Measurements from ENCODE around the gene INVS. TPM values are rescaled to one million over a fixed set of nuclear protein-coding genes. Genes with fewer than 3 reads are reported as not detected.
A peak's percentile ranks its signal among the peaks of the same experiment; 100 is the strongest.

The INVS gene
- total RNA-seq, 3 donors from 2014 or later (not counting 1 experiment from before 2014, with no cell fraction given) = 24.5 to 30.6 (median 27.4) TPM

DNA sequence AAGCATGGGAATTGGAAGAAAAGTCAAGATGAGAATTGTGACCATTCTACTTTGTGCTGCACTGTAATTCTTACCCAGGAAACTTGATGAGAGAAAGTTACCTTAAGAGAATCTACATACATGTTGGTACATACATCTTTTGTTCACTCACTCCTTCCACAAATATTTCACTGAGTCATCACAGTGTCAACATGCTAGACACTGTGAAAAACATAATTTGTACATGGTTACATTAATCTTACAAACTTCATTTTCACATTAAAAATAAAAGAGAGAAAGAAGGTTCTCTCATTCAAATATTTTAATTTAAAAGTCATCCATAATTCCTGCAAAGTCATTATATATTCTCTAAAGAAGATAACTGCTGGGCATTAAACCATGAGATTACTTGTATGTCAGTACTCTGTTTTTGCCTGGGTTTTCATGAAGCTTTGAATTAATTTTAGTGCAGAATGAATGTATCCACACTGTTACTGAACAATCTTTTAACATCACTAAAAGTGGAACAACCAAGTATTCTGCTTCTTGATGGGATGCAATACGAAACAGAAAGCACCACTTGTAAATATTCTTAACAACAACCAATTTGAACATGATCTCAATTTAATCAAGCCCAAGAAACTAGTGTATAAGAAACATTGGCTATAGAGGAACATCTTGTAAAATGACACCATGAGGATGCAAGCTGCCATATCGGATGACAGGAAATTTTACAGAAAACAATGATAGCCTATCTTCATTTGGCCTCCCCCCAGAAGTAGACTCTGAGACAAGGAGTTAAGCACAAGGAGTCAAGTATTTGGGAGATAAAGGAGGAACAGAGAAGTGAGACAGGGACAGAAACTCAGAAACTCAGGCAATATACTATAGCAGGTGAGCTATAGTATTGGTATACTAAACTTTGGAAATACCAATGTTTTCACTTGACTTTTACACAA, 28.7 kb upstream of the INVS start:
- no peak for DNase-seq
- H3K27ac Mint-ChIP-seq = peak overlapping the region; percentile 43 to 75
- H3K4me3 Mint-ChIP-seq = no peak overlapping the region
- no peaks in the 10 kb centered on the region for H3K36me3 Mint-ChIP-seq
- Histone ChIP-seq H3K4me1 (ENCODE audit: control insufficient read depth, insufficient read depth, low read length) (no peaks in the 10 kb centered on the region), H3K9me3 (ENCODE audit: control insufficient read depth, insufficient read depth, low read length) (no peaks in the 10 kb centered on the region), H3K4me3 (ENCODE audit: low read length) (no peak overlapping the region), H3K36me3 (ENCODE audit: control insufficient read depth, insufficient read depth, low read length) (no peaks in the 10 kb centered on the region), H3K27ac (ENCODE audit: low read length) (no peak overlapping the region), H3K27me3 (ENCODE audit: control insufficient read depth, insufficient read depth, low read length) (no peaks in the 10 kb centered on the region)
- intact Hi-C loops (cut with micrococcal nuclease) = no loop called here
- TF ChIP-seq, protein P1, sequence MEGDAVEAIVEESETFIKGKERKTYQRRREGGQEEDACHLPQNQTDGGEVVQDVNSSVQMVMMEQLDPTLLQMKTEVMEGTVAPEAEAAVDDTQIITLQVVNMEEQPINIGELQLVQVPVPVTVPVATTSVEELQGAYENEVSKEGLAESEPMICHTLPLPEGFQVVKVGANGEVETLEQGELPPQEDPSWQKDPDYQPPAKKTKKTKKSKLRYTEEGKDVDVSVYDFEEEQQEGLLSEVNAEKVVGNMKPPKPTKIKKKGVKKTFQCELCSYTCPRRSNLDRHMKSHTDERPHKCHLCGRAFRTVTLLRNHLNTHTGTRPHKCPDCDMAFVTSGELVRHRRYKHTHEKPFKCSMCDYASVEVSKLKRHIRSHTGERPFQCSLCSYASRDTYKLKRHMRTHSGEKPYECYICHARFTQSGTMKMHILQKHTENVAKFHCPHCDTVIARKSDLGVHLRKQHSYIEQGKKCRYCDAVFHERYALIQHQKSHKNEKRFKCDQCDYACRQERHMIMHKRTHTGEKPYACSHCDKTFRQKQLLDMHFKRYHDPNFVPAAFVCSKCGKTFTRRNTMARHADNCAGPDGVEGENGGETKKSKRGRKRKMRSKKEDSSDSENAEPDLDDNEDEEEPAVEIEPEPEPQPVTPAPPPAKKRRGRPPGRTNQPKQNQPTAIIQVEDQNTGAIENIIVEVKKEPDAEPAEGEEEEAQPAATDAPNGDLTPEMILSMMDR (IDR thresholded peaks at IDR 0.05) = no peak
- 100% methylated on average over 2 of the region's 2 CpGs for WGBS (ENCODE audit: insufficient coverage)
- H3K4me1 Mint-ChIP-seq = peaks cover 34 to 61% of the 10 kb centered on the region in 2 donors
- no peak for ATAC-seq
- H3K9me3 Mint-ChIP-seq = no peaks in the 10 kb centered on the region
- H3K27me3 Mint-ChIP-seq (ENCODE audit: low read depth in 2 of 2) = no peaks in the 10 kb centered on the region

DNA sequence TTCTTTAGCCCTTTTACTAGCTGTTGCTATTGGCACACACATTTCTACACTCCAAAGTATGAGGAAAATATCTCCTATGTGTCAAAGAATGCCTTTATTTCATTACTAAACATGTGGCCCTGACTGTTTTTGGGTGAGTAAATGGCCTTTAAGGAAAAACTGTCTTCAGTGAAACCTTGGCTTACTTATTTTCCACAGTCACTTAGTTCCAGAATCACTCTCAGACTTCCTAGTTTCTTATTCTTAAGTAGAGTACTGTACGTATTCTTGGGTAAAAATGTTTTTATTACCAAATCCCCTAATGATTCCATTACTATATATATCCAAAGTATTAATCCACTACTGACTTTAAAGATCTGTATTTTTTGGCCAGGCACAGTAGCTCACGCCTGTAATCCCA, 27.8 kb upstream of the INVS start:
- ATAC-seq (no peak), DNase-seq (no peak)
- TF ChIP-seq, protein P1 (IDR thresholded peaks at IDR 0.05) = no peak
- no peak overlapping the region for H3K4me3 Mint-ChIP-seq
- no peaks in the 10 kb centered on the region for H3K27me3 Mint-ChIP-seq (ENCODE audit: low read depth in 2 of 2)
- H3K9me3 ChIP-seq (ENCODE audit: control insufficient read depth, insufficient read depth, low read length) = no peaks in the 10 kb centered on the region
- H3K36me3 ChIP-seq (ENCODE audit: control insufficient read depth, insufficient read depth, low read length) = no peaks in the 10 kb centered on the region
- 100% methylated on average over 1 of the region's 2 CpGs for WGBS (ENCODE audit: insufficient coverage)
- H3K4me1 Mint-ChIP-seq = peaks cover 34 to 56% of the 10 kb centered on the region in 2 donors
- H3K27ac Mint-ChIP-seq = no peak overlapping the region
- peaks cover 2% of the 10 kb centered on the region for H3K4me1 ChIP-seq (ENCODE audit: control insufficient read depth, insufficient read depth, low read length)
- intact Hi-C loops (cut with micrococcal nuclease) = no loop called here
- H3K36me3 Mint-ChIP-seq = no peaks in the 10 kb centered on the region
- H3K4me3 ChIP-seq (ENCODE audit: low read length) = no peak overlapping the region
- H3K27ac ChIP-seq (ENCODE audit: low read length) = no peak overlapping the region
- H3K9me3 Mint-ChIP-seq = no peaks in the 10 kb centered on the region
- H3K27me3 ChIP-seq (ENCODE audit: control insufficient read depth, insufficient read depth, low read length) = no peaks in the 10 kb centered on the region

DNA sequence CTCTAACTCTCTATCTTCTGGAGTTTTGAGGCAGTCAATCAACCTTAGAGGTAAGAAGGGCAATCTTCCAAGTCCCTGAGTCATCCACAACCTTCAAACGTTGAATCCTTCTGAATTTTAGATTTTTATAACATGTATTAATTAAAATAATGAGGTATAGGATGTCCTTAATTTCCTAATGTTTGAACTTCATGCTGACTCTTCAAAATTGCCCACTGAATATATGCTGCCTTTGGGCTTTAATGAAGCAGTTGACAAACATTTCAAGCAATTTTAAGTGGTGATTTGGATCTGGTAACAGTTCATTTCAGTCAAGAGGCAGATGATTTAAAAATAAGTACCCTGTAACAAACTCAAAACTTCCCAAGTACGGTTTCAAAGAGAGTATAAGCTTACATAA, 26.2 kb upstream of the INVS start:
- Histone ChIP-seq H3K27me3 (ENCODE audit: control insufficient read depth, insufficient read depth, low read length) (no peaks in the 10 kb centered on the region), H3K36me3 (ENCODE audit: control insufficient read depth, insufficient read depth, low read length) (peaks cover 2% of the 10 kb centered on the region), H3K4me3 (ENCODE audit: low read length) (no peak overlapping the region), H3K27ac (ENCODE audit: low read length) (no peak overlapping the region), H3K4me1 (ENCODE audit: control insufficient read depth, insufficient read depth, low read length) (peaks cover 8% of the 10 kb centered on the region), H3K9me3 (ENCODE audit: control insufficient read depth, insufficient read depth, low read length) (no peaks in the 10 kb centered on the region)
- Mint-ChIP-seq H3K4me1 (peaks cover 37 to 54% of the 10 kb centered on the region in 2 donors), H3K27ac (no peak overlapping the region), H3K9me3 (no peaks in the 10 kb centered on the region), H3K27me3 (ENCODE audit: low read depth in 2 of 2) (no peaks in the 10 kb centered on the region), H3K4me3 (no peak overlapping the region), H3K36me3 (no peaks in the 10 kb centered on the region)
- no CpG with 5 or more reads among the region's 2 CpGs for WGBS (ENCODE audit: insufficient coverage)
- TF ChIP-seq, protein P1 (IDR thresholded peaks at IDR 0.05) = no peak
- DNase-seq (no peak), ATAC-seq (no peak)
- intact Hi-C loops (cut with micrococcal nuclease) = no loop called here

All from natural killer cell (primary cell).